ENCODE measurements around the gene COX7A1.
A peak's percentile ranks its signal among the peaks of the same experiment; 100 is the strongest.

DNA sequence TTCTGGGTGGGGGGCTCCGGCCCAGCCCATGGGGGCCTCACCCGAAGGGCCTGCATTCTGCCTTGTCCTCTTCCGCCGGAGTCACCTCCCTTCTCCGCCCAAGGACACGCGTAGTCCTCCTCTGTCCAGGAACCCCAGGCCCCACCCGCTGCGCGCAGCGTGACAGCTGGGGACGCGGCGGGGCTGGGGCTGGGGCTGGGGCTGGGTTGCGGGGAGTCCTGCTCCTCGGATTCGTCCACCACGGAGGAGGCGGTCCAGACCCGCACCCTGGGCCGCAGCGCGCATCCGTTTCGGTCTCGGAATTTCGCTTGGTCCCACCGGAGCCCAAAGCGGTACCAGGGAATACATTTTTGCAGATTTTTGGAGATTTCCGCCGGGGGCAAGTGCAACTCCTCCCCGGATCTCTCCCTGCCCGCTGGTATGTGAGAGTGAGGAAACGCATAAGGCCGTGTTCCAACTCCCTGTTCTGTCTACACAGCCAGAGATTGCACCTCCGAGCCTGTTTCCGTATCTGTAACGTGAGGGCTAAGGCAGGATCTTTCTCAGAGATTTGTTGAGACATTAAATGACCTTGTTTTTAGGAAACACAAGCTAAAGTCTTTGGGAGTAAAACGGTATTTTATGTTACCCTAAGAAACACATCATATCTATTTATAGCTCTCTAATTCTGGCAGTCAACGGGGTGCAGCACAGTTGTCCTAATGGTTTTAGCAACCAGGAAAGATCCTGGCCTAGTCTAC lies at the start of gene COX7A1:
- TF ChIP-seq POLR2AphosphoS5 (IDR thresholded peaks at IDR 0.05) (peak; percentile 14 to 68 (median 59)), POLR2A (IDR thresholded peaks at IDR 0.05) (peak; percentile 14)
